GM18526 (cell line): ENCODE measurements around the gene OXER1.

Experiments
- POLR2A ChIP-seq: IDR thresholded peaks from 3 replicates; pipeline ENCODE4 v1.6.1; 2011; ENCODE audit not compliant: insufficient read length; ENCODE audit errors: extremely low read depth

The OXER1 gene

GRCh38 chr2:42714686-42715085 lies 49.2 kb downstream of the OXER1 start:
- TF ChIP-seq POLR2A: no peak

GRCh38 chr2:42713920-42714319 lies 50.0 kb downstream of the OXER1 start:
- no peak for TF ChIP-seq POLR2A

GRCh38 chr2:42712934-42713333 lies 51.0 kb downstream of the OXER1 start:
- no peak for TF ChIP-seq POLR2A
